Astrocyte of the cerebellum (primary cell): ENCODE data around the gene SPATA20.

ENCODE experiments used
- DNase-seq: peaks from one replicate; pipeline ENCODE4 v3.0.0-alpha.2; 2011; ENCODE audit warnings: low read depth
- H3K4me3 ChIP-seq: 2 replicates; pipeline ENCODE4 v1.5.1; 2011; ENCODE audit warnings: mild to moderate bottlenecking, low read depth, low read length, moderate library complexity
- CTCF ChIP-seq: IDR thresholded peaks from 2 replicates; pipeline ENCODE4 v1.5.1; 2012; ENCODE audit warnings: low read length, low read depth, moderate library complexity, mild to moderate bottlenecking; ENCODE audit errors: missing control alignments
- in situ Hi-C: cut with HindIII; loops from 2 replicates; pipeline ENCODE4 v1.10.0; 2017; ENCODE audit warnings: low sequenced_read_pairs

The SPATA20 gene

DNA sequence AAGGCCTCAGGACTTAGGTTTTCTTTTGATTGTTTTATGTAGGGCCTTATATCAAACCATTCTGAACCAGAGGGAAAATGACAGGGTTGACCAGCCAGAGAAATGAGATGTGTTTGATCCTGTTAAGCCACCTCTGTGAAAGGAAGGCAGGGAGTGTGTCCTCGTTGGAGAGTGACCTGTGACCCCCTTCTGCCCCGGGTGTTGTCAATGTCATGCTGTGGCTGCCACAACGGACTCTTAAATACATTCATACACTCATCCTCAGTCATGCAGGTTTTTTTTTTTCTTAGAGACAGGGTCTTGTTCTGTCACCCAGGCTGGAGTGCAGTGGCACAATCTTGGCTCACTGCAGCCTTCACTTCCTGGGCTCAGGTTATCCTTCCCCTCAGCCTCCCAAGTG is 32.6 kb upstream of the SPATA20 start:
- H3K4me3 ChIP-seq: no peak overlapping the region
- no peak for DNase-seq
- in situ Hi-C loops: no loop called here
- no peak for TF ChIP-seq CTCF

DNA sequence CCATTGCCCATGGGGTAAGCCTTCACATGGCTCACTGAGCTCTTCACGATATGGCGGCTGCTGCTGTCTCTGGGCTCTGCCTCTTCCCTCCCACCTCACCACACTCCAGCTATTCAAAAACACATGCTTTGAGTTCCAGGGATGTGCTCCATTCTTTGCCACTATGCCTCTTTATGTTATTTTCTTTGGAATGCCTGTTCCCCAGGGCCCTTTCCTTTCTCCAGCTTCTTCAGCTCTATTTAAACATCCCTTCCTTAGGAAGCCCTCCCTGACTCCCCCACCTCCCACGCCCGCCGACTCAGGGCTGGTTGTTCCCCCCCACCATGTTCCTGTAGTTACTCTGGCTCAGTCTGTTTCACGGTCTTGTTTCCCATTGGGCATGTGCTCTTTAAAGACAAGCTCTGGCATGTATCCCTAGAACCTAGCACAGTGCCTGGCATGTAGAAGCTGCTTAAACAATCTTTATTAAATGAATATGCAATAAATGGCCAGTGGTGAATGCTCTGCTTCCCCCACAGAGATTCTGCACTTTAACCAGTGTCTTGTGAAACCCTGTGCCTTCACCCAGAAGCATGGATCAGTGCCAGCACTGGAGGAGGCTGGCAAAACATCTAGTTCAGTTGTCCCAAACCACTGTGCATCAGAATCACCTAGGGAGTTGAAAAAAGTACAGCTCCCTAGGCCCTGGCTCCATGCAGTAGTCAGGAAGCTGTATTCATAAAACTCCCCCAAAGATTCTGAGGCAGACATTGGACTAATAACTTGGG is 31.9 kb upstream of the SPATA20 start:
- DNase-seq: no peak
- TF ChIP-seq CTCF: no peak
- in situ Hi-C loops: no loop called here
- no peak overlapping the region for H3K4me3 ChIP-seq

DNA sequence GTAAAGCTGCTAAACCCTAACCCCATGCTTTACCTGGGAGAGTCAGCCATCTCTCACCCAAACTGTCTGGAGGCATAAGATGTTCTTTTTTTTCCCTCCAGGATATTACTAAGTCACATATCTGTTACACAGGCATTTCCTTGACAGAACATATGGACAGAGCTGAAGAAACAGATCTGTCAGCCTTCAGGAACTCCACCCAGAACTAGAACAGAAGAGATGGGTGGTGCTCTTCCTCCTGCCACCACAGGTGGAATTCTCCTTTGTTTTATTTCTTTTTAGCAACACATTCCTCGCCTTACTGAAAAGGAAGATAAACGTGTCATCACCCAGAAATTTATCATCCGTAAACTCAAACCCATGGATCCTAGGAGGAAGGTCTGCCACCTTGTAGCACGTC is 30.0 kb upstream of the SPATA20 start:
- H3K4me3 ChIP-seq: no peak overlapping the region
- no peak for TF ChIP-seq CTCF
- in situ Hi-C loops: no loop called here
- DNase-seq: no peak

- in situ Hi-C loops: no loop called here
- no peak for TF ChIP-seq CTCF
These were observed 29.2 kb upstream of the SPATA20 start for GRCh38 chr17:50517504-50518383.

GRCh38 chr17:50518384-50519023 is 28.5 kb upstream of the SPATA20 start:
- no peak for TF ChIP-seq CTCF
- H3K4me3 ChIP-seq: no peak overlapping the region
- in situ Hi-C loops: no loop called here
- no peak for DNase-seq

More at GRCh38 chr17:50517504-50518383, 29.2 kb upstream of the SPATA20 start:
- no peak overlapping the region for H3K4me3 ChIP-seq
- no peak for DNase-seq

- in situ Hi-C loops: no loop called here
- H3K4me3 ChIP-seq: no peak overlapping the region
- TF ChIP-seq CTCF: no peak
- no peak for DNase-seq
These were observed 27.7 kb upstream of the SPATA20 start for GRCh38 chr17:50519141-50519834.
